CD4-positive, alpha-beta T cell (primary cell): ENCODE data around the gene LEP. TPM values are rescaled to one million over a fixed set of nuclear protein-coding genes. Genes with fewer than 3 reads are reported as not detected.

Experiments used
- ATAC-seq: fragments of 200-7000 bp; cut with Tn5 transposase; one replicate; pipeline ENCODE4 v1.10.0; 2022; ENCODE audit warnings: mild to moderate bottlenecking; ENCODE audit not compliant: poor library complexity
- CTCF ChIA-PET: fragments of 350-600 bp; sonication (Branson Sonifier 250); formaldehyde crosslinking; loops from one replicate; lab custom pipeline; 2021; ENCODE audit warnings: antibody characterized with exemption, inconsistent platforms; lab: Charles Lee
- POLR2A ChIA-PET: fragments of 350-600 bp; sonication (Branson Sonifier 250); formaldehyde crosslinking; loops from one replicate; lab custom pipeline; 2021; ENCODE audit warnings: antibody characterized with exemption, inconsistent platforms; lab: Charles Lee
- DNase-seq, 14 experiments: peaks; one replicate each; pipeline ENCODE4 v3.0.0-alpha.2; 2013 to 2020; ENCODE audit warnings: mixed read lengths in 2 of 14
- H3K27ac ChIP-seq, 2 donors: one replicate each; pipeline versions ENCODE4 v1.5.1 to v1.7.0; 2013; ENCODE audit warnings: low read length in 2 of 2, low read depth in 1 of 2, mild to moderate bottlenecking in 1 of 2
- H3K27me3 ChIP-seq, 2 experiments: 1 replicate in 1 of 2; 2 replicates in 1 of 2; pipeline versions ENCODE4 v1.6.1 to v1.7.0; 2013; ENCODE audit warnings: low read length in 2 of 2, control low read depth in 1 of 2, mild to moderate bottlenecking in 1 of 2, moderate library complexity in 1 of 2; ENCODE audit not compliant: insufficient read depth in 2 of 2, control insufficient read depth in 1 of 2
- H3K36me3 ChIP-seq: one replicate; pipeline ENCODE4 v1.6.1; 2013; ENCODE audit warnings: low read length, control low read depth; ENCODE audit not compliant: insufficient read depth
- H3K4me1 ChIP-seq: one replicate; pipeline ENCODE4 v1.6.1; 2013; ENCODE audit warnings: low read length, control low read depth; ENCODE audit not compliant: insufficient read depth
- H3K4me3 ChIP-seq: one replicate; pipeline ENCODE4 v1.5.1; 2013; ENCODE audit warnings: mild to moderate bottlenecking, low read length, moderate library complexity
- H3K9me3 ChIP-seq, 2 experiments: 1 replicate in 1 of 2; 2 replicates in 1 of 2; pipeline versions ENCODE4 v1.6.1 to v1.7.0; 2013; ENCODE audit warnings: low read length in 2 of 2, mild to moderate bottlenecking in 2 of 2, control low read depth in 1 of 2, moderate library complexity in 1 of 2; ENCODE audit not compliant: control insufficient read depth in 1 of 2, insufficient read depth in 1 of 2
- H3K27ac Mint-ChIP-seq: one replicate; pipeline ENCODE4 v1.8.0; 2020; ENCODE audit warnings: mixed read lengths
- H3K27me3 Mint-ChIP-seq: one replicate; pipeline ENCODE4 v1.8.0; 2021; ENCODE audit warnings: mixed read lengths
- H3K36me3 Mint-ChIP-seq: one replicate; pipeline ENCODE4 v1.8.0; 2021; ENCODE audit warnings: low read depth, mixed read lengths
- H3K4me1 Mint-ChIP-seq: one replicate; pipeline ENCODE4 v1.8.0; 2021; ENCODE audit warnings: low read depth, mixed read lengths
- H3K4me3 Mint-ChIP-seq: one replicate; pipeline ENCODE4 v1.8.0; 2020; ENCODE audit warnings: mild to moderate bottlenecking, mixed read lengths
- H3K9me3 Mint-ChIP-seq: one replicate; pipeline ENCODE4 v1.8.0; 2020; ENCODE audit warnings: mixed read lengths
- intact Hi-C, 2 experiments: fragments of 100-400 bp; cut with DNase I in 1 of 2; cut with micrococcal nuclease in 1 of 2; formaldehyde crosslinking; loops; one replicate each; pipeline versions ENCODE4 v1.15.1 to v1.9.0; 2023 to 2025; cut with DNase I, micrococcal nuclease
- polyA plus RNA-seq, 2 donors: library from polyadenylated mRNA; unstranded; fragments of 120-200 nt; gene quantifications; one replicate each; pipeline ENCODE4 v1.2.1, GENCODE V29; 2013
- total RNA-seq, 174 experiments: library from RNA in 2 of 174; stranded (reverse) in 2 of 174; gene quantifications; one replicate each; pipeline ENCODE4 v1.2.3 and lab custom pipeline; 2021 to 2026
- TF ChIP-seq, protein P1 (sequence below): fragments of 200-600 bp; IDR thresholded peaks from one replicate; pipeline ENCODE4 v1.8.0; 2022; ENCODE audit warnings: antibody characterized with exemption, mild to moderate bottlenecking

Gene LEP
- total RNA-seq (not detected), total RNA-seq (lab: John Stamatoyannopoulos, UW) (0 to 0.11 (median 0) reads per million in 172 experiments)
- not detected for polyA plus RNA-seq (2013, experiment 1 of 2)
- polyA plus RNA-seq (2013, experiment 2 of 2): not detected

GRCh38 chr7:128240696-128241386 is at the start of gene LEP:
LEP (plus strand) TSS chr7:128241278; CDS start chr7:128252019, 10,741 bp downstream.
- ChIA-PET POLR2A (no interaction called here), CTCF (no interaction called here)
- TF ChIP-seq, protein P1, sequence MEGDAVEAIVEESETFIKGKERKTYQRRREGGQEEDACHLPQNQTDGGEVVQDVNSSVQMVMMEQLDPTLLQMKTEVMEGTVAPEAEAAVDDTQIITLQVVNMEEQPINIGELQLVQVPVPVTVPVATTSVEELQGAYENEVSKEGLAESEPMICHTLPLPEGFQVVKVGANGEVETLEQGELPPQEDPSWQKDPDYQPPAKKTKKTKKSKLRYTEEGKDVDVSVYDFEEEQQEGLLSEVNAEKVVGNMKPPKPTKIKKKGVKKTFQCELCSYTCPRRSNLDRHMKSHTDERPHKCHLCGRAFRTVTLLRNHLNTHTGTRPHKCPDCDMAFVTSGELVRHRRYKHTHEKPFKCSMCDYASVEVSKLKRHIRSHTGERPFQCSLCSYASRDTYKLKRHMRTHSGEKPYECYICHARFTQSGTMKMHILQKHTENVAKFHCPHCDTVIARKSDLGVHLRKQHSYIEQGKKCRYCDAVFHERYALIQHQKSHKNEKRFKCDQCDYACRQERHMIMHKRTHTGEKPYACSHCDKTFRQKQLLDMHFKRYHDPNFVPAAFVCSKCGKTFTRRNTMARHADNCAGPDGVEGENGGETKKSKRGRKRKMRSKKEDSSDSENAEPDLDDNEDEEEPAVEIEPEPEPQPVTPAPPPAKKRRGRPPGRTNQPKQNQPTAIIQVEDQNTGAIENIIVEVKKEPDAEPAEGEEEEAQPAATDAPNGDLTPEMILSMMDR: no peak
- Histone ChIP-seq H3K36me3 (no peaks in the 10 kb centered on the region), H3K4me1 (peaks cover 6% of the 10 kb centered on the region), H3K4me3 (no peak within 1 kb of the TSS), H3K9me3 (peaks cover 10 to 24% of the 10 kb centered on the region in 2 experiments), H3K27me3 (peaks cover 18 to 23% of the 10 kb centered on the region in 2 experiments), H3K27ac (no peak within 1 kb of the TSS)
- DNase-seq (no peak), ATAC-seq (no peak)
- Mint-ChIP-seq H3K9me3 (no peaks in the 10 kb centered on the region), H3K4me3 (no peak within 1 kb of the TSS), H3K27me3 (peaks cover 50% of the 10 kb centered on the region), H3K27ac (no peak within 1 kb of the TSS), H3K36me3 (no peaks in the 10 kb centered on the region), H3K4me1 (peaks cover 6% of the 10 kb centered on the region)
- intact Hi-C loops: no loop called here

DNA sequence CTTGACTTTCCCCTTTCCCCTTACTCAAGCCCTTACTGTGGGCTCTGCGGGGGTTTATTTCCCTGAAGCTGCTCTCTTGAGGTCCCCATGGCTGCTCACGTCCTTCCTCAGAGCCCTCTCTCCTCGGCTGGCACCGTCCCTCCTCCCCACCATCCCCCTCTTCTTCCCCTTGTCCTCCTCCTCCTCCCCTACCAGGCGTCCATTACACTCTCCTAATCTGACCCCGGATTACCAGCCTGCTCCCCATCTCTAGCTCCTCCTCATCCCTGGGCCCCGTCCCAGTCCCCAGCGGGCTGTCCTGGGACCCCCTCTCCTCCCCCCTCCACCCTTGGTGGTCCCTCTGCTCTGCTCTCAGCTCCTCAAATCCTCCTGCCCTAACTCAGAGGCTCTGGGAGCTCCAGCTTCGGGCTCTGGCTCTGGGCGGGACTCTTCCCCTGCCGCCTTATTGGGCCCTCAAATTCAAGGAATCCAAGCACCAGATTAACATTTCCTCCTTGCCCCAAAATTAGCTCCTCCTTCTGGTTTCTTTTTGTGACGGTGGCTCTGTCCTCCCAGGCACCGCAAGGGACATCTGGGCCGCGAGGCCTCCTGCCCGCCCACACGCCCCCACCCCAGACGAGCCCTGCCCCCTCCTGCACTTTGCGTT is 48.5 kb upstream of the LEP start:
- TF ChIP-seq, protein P1: no peak
- ATAC-seq (no peak), DNase-seq (no peak)
- H3K27ac ChIP-seq: no peak overlapping the region
- H3K4me1 Mint-ChIP-seq: no peaks in the 10 kb centered on the region
- peaks cover 16% of the 10 kb centered on the region for H3K9me3 Mint-ChIP-seq
- peaks cover 37% of the 10 kb centered on the region for H3K27me3 Mint-ChIP-seq
- CTCF ChIA-PET: no interaction called here
- H3K4me1 ChIP-seq: no peaks in the 10 kb centered on the region
- no peak overlapping the region for H3K27ac Mint-ChIP-seq
- no peaks in the 10 kb centered on the region for H3K36me3 ChIP-seq
- POLR2A ChIA-PET: no interaction called here
- intact Hi-C loops: no loop called here
- no peak overlapping the region for H3K4me3 Mint-ChIP-seq
- no peaks in the 10 kb centered on the region for H3K36me3 Mint-ChIP-seq
- H3K27me3 ChIP-seq: peaks cover 11 to 15% of the 10 kb centered on the region in 2 experiments
- H3K4me3 ChIP-seq: no peak overlapping the region
- peaks cover 13 to 23% of the 10 kb centered on the region in 2 experiments for H3K9me3 ChIP-seq

GRCh38 chr7:128194533-128195282 is 46.4 kb upstream of the LEP start:
- Histone ChIP-seq H3K4me3 (no peak overlapping the region), H3K27ac (no peak overlapping the region), H3K4me1 (no peaks in the 10 kb centered on the region), H3K36me3 (no peaks in the 10 kb centered on the region), H3K9me3 (peaks cover 15 to 23% of the 10 kb centered on the region in 2 experiments), H3K27me3 (peaks cover 11 to 15% of the 10 kb centered on the region in 2 experiments)
- H3K27me3 Mint-ChIP-seq: peaks cover 33% of the 10 kb centered on the region
- TF ChIP-seq, protein P1: no peak
- H3K4me1 Mint-ChIP-seq: no peaks in the 10 kb centered on the region
- ChIA-PET POLR2A (no interaction called here), CTCF (no interaction called here)
- DNase-seq: no peak
- no peak for ATAC-seq
- H3K27ac Mint-ChIP-seq: no peak overlapping the region
- H3K4me3 Mint-ChIP-seq: no peak overlapping the region
- peaks cover 16% of the 10 kb centered on the region for H3K9me3 Mint-ChIP-seq
- H3K36me3 Mint-ChIP-seq: no peaks in the 10 kb centered on the region
- intact Hi-C loops: no loop called here
